SIG-M5 (cell line): ENCODE results near the gene SERF2.
"Not testable (repeated sequence)": the region's sequence is repeated elsewhere in the genome, so short reads cannot be mapped to it uniquely, and the experiment has no call there.

Experiments used
- DNase-seq: peaks from one replicate; lab custom pipeline; 2025; lab: John Stamatoyannopoulos, UW

The SERF2 gene

DNA sequence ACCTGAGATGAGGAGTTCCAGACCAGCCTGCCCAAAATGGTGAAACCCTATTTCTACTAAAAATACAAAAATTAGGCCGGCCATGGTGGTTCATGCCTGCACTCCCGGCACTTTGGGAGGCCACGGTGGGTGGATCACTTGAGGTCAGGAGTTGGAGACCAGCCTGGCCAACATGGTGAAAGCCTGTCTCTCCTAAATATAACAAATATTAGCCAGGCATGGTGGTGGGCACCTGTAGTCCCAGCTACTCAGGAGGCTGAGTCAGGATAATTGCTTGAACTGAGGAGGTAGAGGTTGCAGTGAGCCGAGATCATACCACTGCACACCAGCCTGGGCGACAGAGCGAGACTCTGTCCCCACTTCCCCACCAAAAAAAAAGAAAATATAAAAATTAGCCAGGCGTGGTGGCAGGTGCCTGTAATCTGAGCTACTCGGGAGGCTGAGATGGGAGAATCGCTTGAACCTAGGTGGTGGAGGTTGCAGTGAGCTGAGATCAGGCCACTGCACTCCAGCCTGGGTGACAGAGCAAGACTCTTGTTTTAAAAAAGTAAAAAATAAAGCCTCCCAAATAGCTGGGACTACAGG is 38.7 kb downstream of the SERF2 start:
- not testable (repeated sequence) for DNase-seq

GRCh38 chr15:43831519-43832052 is 39.5 kb downstream of the SERF2 start:
- DNase-seq = not testable (repeated sequence)

- DNase-seq = not testable (repeated sequence)
Measured at GRCh38 chr15:43832485-43832884, 40.4 kb downstream of the SERF2 start.

- DNase-seq = no peak
Measured at GRCh38 chr15:43845421-43845820, 53.3 kb downstream of the SERF2 start.
